ENCODE measurements around the gene RTN4IP1. TPM values are rescaled to one million over a fixed set of nuclear protein-coding genes. Genes with fewer than 3 reads are reported as not detected.

The RTN4IP1 gene
- total and polyA plus RNA-seq, 9 of the 15 experiments (the other 6 are each of a cell fraction or from before 2014, with no cell fraction given), result 17.9 to 46.0 (median 22.2) TPM

DNA sequence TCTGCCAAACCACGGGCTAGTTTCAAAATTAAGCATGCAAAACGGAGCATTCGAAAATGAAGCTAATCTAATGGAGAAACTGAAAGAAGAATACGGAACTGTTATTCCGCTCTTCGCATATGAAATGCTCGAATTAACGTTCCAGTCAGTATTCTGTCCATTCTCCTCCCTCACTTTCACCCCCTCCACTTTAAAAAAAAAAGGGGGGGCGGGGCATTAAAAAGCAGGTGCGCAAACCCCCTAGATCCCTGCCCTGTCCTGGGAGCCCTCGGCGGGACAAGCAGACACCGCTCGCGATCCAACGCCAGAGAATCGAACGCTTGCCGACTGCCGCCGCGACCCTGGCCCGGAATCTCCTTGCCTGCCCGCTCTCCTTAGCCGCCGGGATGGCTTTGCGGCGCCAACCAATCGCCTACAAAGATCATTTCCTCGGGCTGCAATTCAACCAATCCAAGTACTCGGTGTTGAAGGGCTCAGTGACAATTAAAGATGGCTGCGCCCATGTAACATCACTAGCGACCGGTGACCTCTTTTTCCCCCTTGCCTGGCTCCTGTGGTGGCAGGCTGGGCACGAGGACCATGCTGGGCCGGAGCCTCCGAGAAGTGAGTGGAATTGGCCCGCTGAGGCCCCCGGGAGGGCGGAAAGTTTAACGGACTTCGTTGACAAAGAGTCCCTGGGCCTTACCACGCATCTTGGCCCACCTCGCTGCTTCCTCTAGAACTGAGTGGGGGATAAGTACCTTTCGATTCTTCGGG, at the start of gene RTN4IP1, which contains the start of gene QRSL1 (continued):
- TF ChIP-seq RBBP5 (IDR thresholded peaks at IDR 0.05; ENCODE audit: borderline replicate concordance, insufficient read depth, low read length, poor library complexity, severe bottlenecking) (peak; percentile 99), ZNF76 (CRISPR knock-in tag; IDR thresholded peaks at IDR 0.05; ENCODE audit: borderline replicate concordance) (no peak), SPI1 (IDR thresholded peaks at IDR 0.05; ENCODE audit: borderline replicate concordance, low read depth, low read length) (no peak), NFRKB (IDR thresholded peaks at IDR 0.05; ENCODE audit: low read depth) (peak; percentile 93), CTCF (IDR thresholded peaks at IDR 0.05 in 2 of 3, conservative IDR thresholded peaks at IDR 0.05 in 1 of 3; ENCODE audit: insufficient read depth in 2 of 3, low read depth in 1 of 3, low read length in 3 of 3) (no peak), ZNF3 (CRISPR knock-in tag; IDR thresholded peaks at IDR 0.05) (no peak), TOE1 (IDR thresholded peaks at IDR 0.05; ENCODE audit: borderline replicate concordance) (no peak), TOE1 (CRISPR knock-in tag; IDR thresholded peaks at IDR 0.05; ENCODE audit: borderline replicate concordance, low read depth) (no peak), PRPF4 (IDR thresholded peaks at IDR 0.05; ENCODE audit: insufficient read depth, low read depth, low read length, poor library complexity, severe bottlenecking) (no peak), TAF1 (IDR thresholded peaks at IDR 0.05; ENCODE audit: control insufficient read depth, extremely low read depth, insufficient read depth, low read length, severe bottlenecking) (peak; percentile 89), HSF4 (CRISPR knock-in tag; IDR thresholded peaks at IDR 0.05; ENCODE audit: borderline replicate concordance) (no peak), HMGN3 (IDR thresholded peaks at IDR 0.05; ENCODE audit: borderline replicate concordance, extremely low read depth, insufficient read length, low read depth, low read length) (peak; percentile 50), NCOA1 (IDR thresholded peaks at IDR 0.05; ENCODE audit: low read depth) (no peak), ETV6 (IDR thresholded peaks at IDR 0.05; ENCODE audit: borderline replicate concordance in 1 of 2, low read depth in 2 of 2, low read length in 1 of 2) (no peak), ETV6 (CRISPR knock-in tag; IDR thresholded peaks at IDR 0.05; ENCODE audit: borderline replicate concordance) (no peak), JUND (IDR thresholded peaks at IDR 0.05; ENCODE audit: borderline replicate concordance, low read depth, low read length) (no peak), JUND (tag; IDR thresholded peaks at IDR 0.05; ENCODE audit: borderline replicate concordance, low read depth, low read length) (no peak), PML (IDR thresholded peaks at IDR 0.05; ENCODE audit: low read length) (peak; percentile 15; the same call in 1 of the 2 replicates), C11orf30 (IDR thresholded peaks at IDR 0.05; ENCODE audit: low read depth) (peak; percentile 96), FOS (IDR thresholded peaks at IDR 0.05; ENCODE audit: extremely low read depth, insufficient read length) (peak; percentile 94), TAF7 (tag; IDR thresholded peaks at IDR 0.05) (peak; percentile 72; the same call in 1 of the 2 replicates), SOX6 (IDR thresholded peaks at IDR 0.05) (no peak), CBX3 (IDR thresholded peaks at IDR 0.05; ENCODE audit: borderline replicate concordance in 1 of 2, low read length in 2 of 2) (no peak), CHD2 (IDR thresholded peaks at IDR 0.05; ENCODE audit: low read depth, low read length) (peak; percentile 72), RBM17 (IDR thresholded peaks at IDR 0.05; ENCODE audit: borderline replicate concordance, low read depth, low read length) (no peak), GATA2 (CRISPR knock-in tag; IDR thresholded peaks at IDR 0.05) (no peak), ZNF668 (CRISPR knock-in tag; IDR thresholded peaks at IDR 0.05) (no peak)
- TF ChIP-seq, protein P1, sequence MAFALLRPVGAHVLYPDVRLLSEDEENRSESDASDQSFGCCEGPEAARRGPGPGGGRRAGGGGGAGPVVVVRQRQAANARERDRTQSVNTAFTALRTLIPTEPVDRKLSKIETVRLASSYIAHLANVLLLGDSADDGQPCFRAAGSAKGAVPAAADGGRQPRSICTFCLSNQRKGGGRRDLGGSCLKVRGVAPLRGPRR (CRISPR knock-in tag; IDR thresholded peaks at IDR 0.05), result no peak

Measured in K562 (cell line).